ENCODE measurements around the gene MVD.
"Not testable (repeated sequence)": the region's sequence is repeated elsewhere in the genome, so short reads cannot be mapped to it uniquely, and the experiment has no call there.

Gene MVD

GRCh38 chr16:88613293-88613692, 49.6 kb downstream of the MVD start:
- in situ Hi-C loops (cut with HindIII; ENCODE audit: low sequenced_read_pairs), result no loop called here

- in situ Hi-C loops (cut with HindIII; ENCODE audit: low sequenced_read_pairs), result no loop called here
These were observed 51.7 kb downstream of the MVD start for GRCh38 chr16:88610909-88611812.

GRCh38 chr16:88610080-88610479, 52.8 kb downstream of the MVD start:
- in situ Hi-C loops (cut with HindIII; ENCODE audit: low sequenced_read_pairs), result no loop called here

GRCh38 chr16:88609426-88609825, 53.5 kb downstream of the MVD start:
- in situ Hi-C loops (cut with HindIII; ENCODE audit: low sequenced_read_pairs), result not testable (repeated sequence)

GRCh38 chr16:88608076-88608475, 54.8 kb downstream of the MVD start:
- in situ Hi-C loops (cut with HindIII; ENCODE audit: low sequenced_read_pairs), result no loop called here

GRCh38 chr16:88606148-88606757, 56.6 kb downstream of the MVD start:
- in situ Hi-C loops (cut with HindIII; ENCODE audit: low sequenced_read_pairs), result no loop called here

- in situ Hi-C loops (cut with HindIII; ENCODE audit: low sequenced_read_pairs), result no loop called here
These were observed 57.4 kb downstream of the MVD start for GRCh38 chr16:88605186-88606147.

- in situ Hi-C loops (cut with HindIII; ENCODE audit: low sequenced_read_pairs), result no loop called here
These were observed 60.8 kb downstream of the MVD start for GRCh38 chr16:88602091-88602490.
